Measurements from ENCODE around the gene SRGAP3. TPM values are rescaled to one million over a fixed set of nuclear protein-coding genes. Genes with fewer than 3 reads are reported as not detected.

SRGAP3 gene
- total RNA-seq, 1 donor from 2014 or later = 3.9 TPM

DNA sequence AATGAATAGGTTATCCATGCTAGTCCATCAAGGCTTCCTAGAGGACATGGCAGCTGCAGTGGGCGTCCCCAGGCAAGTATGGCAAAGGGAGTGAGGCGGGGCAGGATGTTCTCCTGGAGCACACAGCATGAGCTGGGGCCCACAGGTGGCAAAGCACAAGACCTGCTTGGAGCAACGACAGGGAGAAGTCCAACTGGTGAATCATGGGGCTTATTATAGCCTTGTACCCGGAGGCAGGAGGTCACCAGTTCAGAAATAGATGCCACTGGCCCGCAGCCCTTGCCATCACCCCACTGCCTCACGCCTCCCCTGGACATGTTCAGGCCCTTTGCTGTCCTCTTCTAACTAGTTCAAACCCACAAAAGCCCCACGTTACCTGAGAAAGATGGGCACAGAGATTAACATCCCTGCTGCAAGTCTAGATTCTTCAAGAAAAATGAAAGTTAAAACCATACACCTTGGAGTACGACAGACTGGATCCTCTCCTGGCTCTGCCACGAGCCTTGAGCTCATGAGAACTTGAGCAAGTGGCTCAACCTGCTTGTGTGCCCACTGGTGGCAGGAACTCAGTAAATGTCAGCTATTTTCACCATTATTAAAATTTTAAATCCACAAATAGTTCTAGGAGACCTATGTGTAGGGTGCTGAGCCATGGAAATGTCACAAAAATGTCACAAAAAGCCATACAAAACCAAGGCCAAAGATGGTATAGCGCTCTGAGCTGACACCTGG is 1.8 kb upstream of the SRGAP3 start:
- Histone ChIP-seq H4K20me1 (ENCODE audit: insufficient read depth, low read length) (no peaks in the 10 kb centered on the region), H2AFZ (ENCODE audit: low read depth, low read length) (no peak overlapping the region), H3K4me1 (ENCODE audit: insufficient read depth, low read length) (peaks cover 20% of the 10 kb centered on the region), H3K9ac (ENCODE audit: low read length) (no peak overlapping the region), H3K79me2 (ENCODE audit: insufficient read depth, low read length) (no peaks in the 10 kb centered on the region), H3K4me2 (ENCODE audit: low read length) (no peak overlapping the region), H3K36me3 (ENCODE audit: insufficient read depth, low read length) (no peaks in the 10 kb centered on the region), H3K9me3 (ENCODE audit: insufficient read depth, low read depth, low read length) (no peaks in the 10 kb centered on the region), H3K4me3 (ENCODE audit: insufficient read depth, low read depth, low read length) (no peak overlapping the region), H3K27ac (ENCODE audit: low read depth, low read length) (no peak overlapping the region), H3K27me3 (ENCODE audit: insufficient read depth, low read length) (peaks cover 20% of the 10 kb centered on the region)
- no peak overlapping the region for H3K4me3 Mint-ChIP-seq (ENCODE audit: unreplicated experiment)
- FAIRE-seq (no peak), DNase-seq (ENCODE audit: low read depth) (no peak)
- TF ChIP-seq, protein P1, sequence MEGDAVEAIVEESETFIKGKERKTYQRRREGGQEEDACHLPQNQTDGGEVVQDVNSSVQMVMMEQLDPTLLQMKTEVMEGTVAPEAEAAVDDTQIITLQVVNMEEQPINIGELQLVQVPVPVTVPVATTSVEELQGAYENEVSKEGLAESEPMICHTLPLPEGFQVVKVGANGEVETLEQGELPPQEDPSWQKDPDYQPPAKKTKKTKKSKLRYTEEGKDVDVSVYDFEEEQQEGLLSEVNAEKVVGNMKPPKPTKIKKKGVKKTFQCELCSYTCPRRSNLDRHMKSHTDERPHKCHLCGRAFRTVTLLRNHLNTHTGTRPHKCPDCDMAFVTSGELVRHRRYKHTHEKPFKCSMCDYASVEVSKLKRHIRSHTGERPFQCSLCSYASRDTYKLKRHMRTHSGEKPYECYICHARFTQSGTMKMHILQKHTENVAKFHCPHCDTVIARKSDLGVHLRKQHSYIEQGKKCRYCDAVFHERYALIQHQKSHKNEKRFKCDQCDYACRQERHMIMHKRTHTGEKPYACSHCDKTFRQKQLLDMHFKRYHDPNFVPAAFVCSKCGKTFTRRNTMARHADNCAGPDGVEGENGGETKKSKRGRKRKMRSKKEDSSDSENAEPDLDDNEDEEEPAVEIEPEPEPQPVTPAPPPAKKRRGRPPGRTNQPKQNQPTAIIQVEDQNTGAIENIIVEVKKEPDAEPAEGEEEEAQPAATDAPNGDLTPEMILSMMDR (IDR thresholded peaks at IDR 0.05; ENCODE audit: insufficient read depth, low read depth, low read length) = peak; percentile 15
- no peak for TF ChIP-seq EZH2 (IDR thresholded peaks at IDR 0.05; ENCODE audit: insufficient read depth, low read length)
- H3K27ac Mint-ChIP-seq (ENCODE audit: unreplicated experiment) = no peak overlapping the region
- H3K9me3 Mint-ChIP-seq (ENCODE audit: unreplicated experiment) = peaks cover 5% of the 10 kb centered on the region
- H3K27me3 Mint-ChIP-seq (ENCODE audit: low read depth, unreplicated experiment) = peaks cover under 1% of the 10 kb centered on the region
- H3K4me1 Mint-ChIP-seq (ENCODE audit: low read depth, unreplicated experiment) = peaks cover 9% of the 10 kb centered on the region
- peaks cover 1% of the 10 kb centered on the region for H3K36me3 Mint-ChIP-seq (ENCODE audit: low read depth, unreplicated experiment)

DNA sequence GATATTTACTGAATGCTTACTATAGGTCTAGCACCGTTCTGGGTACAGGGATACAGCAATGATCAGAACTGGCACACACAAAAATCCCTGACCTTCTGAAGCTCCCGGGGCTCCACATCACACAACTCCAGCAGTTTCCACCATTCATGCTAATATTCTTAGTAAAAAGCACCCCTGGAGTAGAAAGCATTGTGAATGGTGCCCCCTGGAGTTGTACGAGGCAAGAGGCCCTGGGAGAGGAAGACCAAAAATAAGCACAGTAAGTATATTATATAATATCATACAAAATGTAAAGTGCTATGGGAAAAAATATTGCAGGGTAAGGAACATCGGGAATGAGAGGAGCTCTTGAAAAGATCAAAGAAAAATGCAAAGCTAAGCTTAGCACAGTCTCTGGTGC is 790 bp upstream of the SRGAP3 start:
- DNase-seq (ENCODE audit: low read depth) = no peak
- no peak overlapping the region for H3K27ac Mint-ChIP-seq (ENCODE audit: unreplicated experiment)
- Histone ChIP-seq H2AFZ (ENCODE audit: low read depth, low read length) (no peak overlapping the region), H3K27ac (ENCODE audit: low read depth, low read length) (no peak overlapping the region), H3K27me3 (ENCODE audit: insufficient read depth, low read length) (peaks cover 16% of the 10 kb centered on the region), H3K4me3 (ENCODE audit: insufficient read depth, low read depth, low read length) (no peak overlapping the region), H3K36me3 (ENCODE audit: insufficient read depth, low read length) (no peaks in the 10 kb centered on the region), H4K20me1 (ENCODE audit: insufficient read depth, low read length) (no peaks in the 10 kb centered on the region), H3K79me2 (ENCODE audit: insufficient read depth, low read length) (no peaks in the 10 kb centered on the region), H3K9ac (ENCODE audit: low read length) (no peak overlapping the region), H3K4me2 (ENCODE audit: low read length) (peak overlapping the region; percentile 99), H3K9me3 (ENCODE audit: insufficient read depth, low read depth, low read length) (no peaks in the 10 kb centered on the region), H3K4me1 (ENCODE audit: insufficient read depth, low read length) (peaks cover 20% of the 10 kb centered on the region)
- TF ChIP-seq, protein P1 (IDR thresholded peaks at IDR 0.05; ENCODE audit: insufficient read depth, low read depth, low read length) = no peak
- TF ChIP-seq EZH2 (IDR thresholded peaks at IDR 0.05; ENCODE audit: insufficient read depth, low read length) = no peak
- peaks cover 9% of the 10 kb centered on the region for H3K4me1 Mint-ChIP-seq (ENCODE audit: low read depth, unreplicated experiment)
- peaks cover 2% of the 10 kb centered on the region for H3K27me3 Mint-ChIP-seq (ENCODE audit: low read depth, unreplicated experiment)
- H3K4me3 Mint-ChIP-seq (ENCODE audit: unreplicated experiment) = no peak overlapping the region
- no peak for FAIRE-seq
- H3K36me3 Mint-ChIP-seq (ENCODE audit: low read depth, unreplicated experiment) = peaks cover 3% of the 10 kb centered on the region
- no peaks in the 10 kb centered on the region for H3K9me3 Mint-ChIP-seq (ENCODE audit: unreplicated experiment)
